Measurements from ENCODE around the gene BRPF3.

- TF ChIP-seq CTCF (IDR thresholded peaks at IDR 0.05 in 4 of 5, conservative IDR thresholded peaks at IDR 0.05 in 1 of 5) (no peak), POLR2A (IDR thresholded peaks at IDR 0.05) (no peak)
Measured at GRCh38 chr6:36184311-36184710, 12.2 kb upstream of the BRPF3 start.

Measured in gastrocnemius medialis (tissue), 4 donors.